Dendritic cell treated with granulocyte-macrophage colony-stimulating factor and Interleukin-4, amounts not matched to agents 40 ng/mL and 50 ng/mL, for 4 days (primary cell): ENCODE results near the gene ZNF639.
"Not testable (repeated sequence)": the region's sequence is repeated elsewhere in the genome, so short reads cannot be mapped to it uniquely, and the experiment has no call there.

Experiments used
- H3K27ac Mint-ChIP-seq: one replicate; pipeline ENCODE4 v1.8.0; 2022; ENCODE audit warnings: mild to moderate bottlenecking, mixed read lengths
- H3K27me3 Mint-ChIP-seq: one replicate; pipeline ENCODE4 v1.8.0; 2022; ENCODE audit warnings: mild to moderate bottlenecking, mixed read lengths
- H3K36me3 Mint-ChIP-seq: one replicate; pipeline ENCODE4 v1.8.0; 2022; ENCODE audit warnings: low read depth, mixed read lengths
- H3K4me1 Mint-ChIP-seq: one replicate; pipeline ENCODE4 v1.8.0; 2022; ENCODE audit warnings: low read depth, mixed read lengths
- H3K4me3 Mint-ChIP-seq: one replicate; pipeline ENCODE4 v1.8.0; 2022; ENCODE audit warnings: mild to moderate bottlenecking, moderate library complexity, mixed read lengths
- H3K9me3 Mint-ChIP-seq: one replicate; pipeline ENCODE4 v1.8.0; 2022; ENCODE audit warnings: mixed read lengths
- intact Hi-C: fragments of 100-400 bp; cut with micrococcal nuclease; formaldehyde crosslinking; loops from one replicate; pipeline ENCODE4 v1.15.0; 2022

ZNF639 gene, protein sequence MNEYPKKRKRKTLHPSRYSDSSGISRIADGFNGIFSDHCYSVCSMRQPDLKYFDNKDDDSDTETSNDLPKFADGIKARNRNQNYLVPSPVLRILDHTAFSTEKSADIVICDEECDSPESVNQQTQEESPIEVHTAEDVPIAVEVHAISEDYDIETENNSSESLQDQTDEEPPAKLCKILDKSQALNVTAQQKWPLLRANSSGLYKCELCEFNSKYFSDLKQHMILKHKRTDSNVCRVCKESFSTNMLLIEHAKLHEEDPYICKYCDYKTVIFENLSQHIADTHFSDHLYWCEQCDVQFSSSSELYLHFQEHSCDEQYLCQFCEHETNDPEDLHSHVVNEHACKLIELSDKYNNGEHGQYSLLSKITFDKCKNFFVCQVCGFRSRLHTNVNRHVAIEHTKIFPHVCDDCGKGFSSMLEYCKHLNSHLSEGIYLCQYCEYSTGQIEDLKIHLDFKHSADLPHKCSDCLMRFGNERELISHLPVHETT

DNA sequence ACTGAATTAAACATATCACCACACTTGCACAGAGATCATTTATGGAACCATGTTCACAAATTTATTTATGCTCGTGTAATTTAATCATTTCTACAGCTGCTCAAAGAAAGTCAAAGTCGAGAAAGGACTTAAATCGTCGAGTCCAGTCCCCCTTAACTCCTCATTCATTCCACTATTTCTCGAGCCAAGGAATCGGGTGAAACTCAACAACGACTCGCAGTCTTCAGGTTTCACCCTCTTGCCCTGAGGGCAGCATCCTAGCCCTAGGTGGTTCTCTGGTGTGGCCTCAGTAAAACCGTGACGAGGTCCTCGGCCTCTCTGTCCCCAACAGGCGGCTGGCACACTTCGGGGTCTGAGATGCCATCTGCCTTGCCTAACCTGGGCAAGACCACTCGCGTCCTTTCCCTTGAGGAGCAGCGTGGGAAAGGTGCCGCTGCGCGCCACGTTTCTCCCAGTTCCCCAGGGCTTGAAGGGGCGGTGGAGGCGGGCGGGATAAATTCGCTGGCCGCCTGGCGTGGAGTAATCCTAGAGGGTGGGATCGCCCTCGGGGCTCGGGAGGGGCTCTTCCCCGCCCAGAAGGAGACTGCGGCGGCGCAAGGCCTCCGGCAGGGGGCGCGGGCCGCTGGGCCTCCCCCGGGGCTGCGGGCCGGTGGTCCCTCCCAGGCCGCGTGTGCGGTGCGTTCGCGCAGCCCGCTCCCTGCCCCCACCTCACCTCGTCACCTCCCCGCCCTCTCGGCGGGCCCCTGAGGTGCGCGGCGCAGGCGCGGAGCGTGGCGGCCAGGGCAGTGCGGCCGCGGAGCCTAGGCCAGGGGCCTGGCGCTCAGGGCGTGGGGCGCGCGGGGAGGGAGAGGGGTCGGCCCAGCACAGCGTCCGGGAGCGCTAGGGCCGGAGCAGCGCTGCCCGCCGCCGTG, at the start of gene ZNF639:
ZNF639 (plus strand) TSS at position 746 of the 911 bp plus-strand sequence. CDS start 5,263 bp downstream, outside the sequence.
- Mint-ChIP-seq H3K4me1 (peaks cover 31% of the 10 kb centered on the region), H3K4me3 (peak within 1 kb of the TSS; percentile 83), H3K27me3 (no peaks in the 10 kb centered on the region), H3K27ac (peak within 1 kb of the TSS; percentile 89), H3K9me3 (no peaks in the 10 kb centered on the region), H3K36me3 (peaks cover 14% of the 10 kb centered on the region)
- intact Hi-C loops = loop anchor here (1.0 to 2.0 kb wide), 3 partner anchors 25 to 240 kb away; partner anchors contain the start of genes ACTL6A and MFN1

DNA sequence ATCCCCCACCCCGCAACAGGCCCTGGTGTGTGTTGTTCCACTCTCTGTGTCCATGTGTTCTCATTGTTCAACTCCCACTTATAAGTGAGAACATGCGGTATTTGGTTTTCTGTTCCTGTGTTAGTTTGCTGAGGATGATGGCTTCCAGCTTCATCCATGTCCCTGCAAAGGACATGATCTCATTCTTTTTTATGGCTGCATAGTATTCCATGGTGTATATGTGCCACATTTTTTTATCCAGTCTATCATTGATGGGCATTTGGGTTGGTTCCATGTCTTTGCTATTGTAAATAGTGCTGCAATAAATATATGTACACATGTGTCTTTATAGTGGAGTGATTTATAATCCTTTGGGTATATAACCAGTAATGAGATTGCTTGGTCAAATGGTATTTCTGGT, 48.4 kb upstream of the ZNF639 start:
- H3K4me3 Mint-ChIP-seq, H3K27me3 Mint-ChIP-seq, H3K27ac Mint-ChIP-seq, intact Hi-C loops, H3K4me1 Mint-ChIP-seq, H3K9me3 Mint-ChIP-seq, H3K36me3 Mint-ChIP-seq: not testable (repeated sequence)

DNA sequence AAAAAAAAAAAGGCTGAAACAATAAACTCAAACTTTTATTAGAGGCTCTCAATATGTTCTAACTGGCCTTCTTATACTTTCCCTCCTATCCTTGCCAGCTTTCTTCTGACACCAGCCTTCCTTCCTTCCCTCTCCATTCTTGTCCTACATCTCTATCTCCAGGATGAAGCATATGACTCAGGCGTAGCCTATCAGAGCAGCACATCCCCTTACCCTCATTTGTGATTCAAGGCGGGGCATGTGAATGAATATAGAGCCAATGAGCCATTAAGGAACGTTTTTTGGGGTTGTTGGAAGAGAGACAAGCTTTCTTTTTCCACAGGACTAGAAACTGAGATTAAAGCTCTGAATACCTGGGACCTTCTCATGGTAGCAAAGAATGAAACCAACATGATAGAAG, 46.8 kb upstream of the ZNF639 start:
- no peaks in the 10 kb centered on the region for H3K9me3 Mint-ChIP-seq
- intact Hi-C loops = no loop called here
- H3K27ac Mint-ChIP-seq = no peak overlapping the region
- no peaks in the 10 kb centered on the region for H3K27me3 Mint-ChIP-seq
- no peaks in the 10 kb centered on the region for H3K4me1 Mint-ChIP-seq
- H3K4me3 Mint-ChIP-seq = no peak overlapping the region
- no peaks in the 10 kb centered on the region for H3K36me3 Mint-ChIP-seq

DNA sequence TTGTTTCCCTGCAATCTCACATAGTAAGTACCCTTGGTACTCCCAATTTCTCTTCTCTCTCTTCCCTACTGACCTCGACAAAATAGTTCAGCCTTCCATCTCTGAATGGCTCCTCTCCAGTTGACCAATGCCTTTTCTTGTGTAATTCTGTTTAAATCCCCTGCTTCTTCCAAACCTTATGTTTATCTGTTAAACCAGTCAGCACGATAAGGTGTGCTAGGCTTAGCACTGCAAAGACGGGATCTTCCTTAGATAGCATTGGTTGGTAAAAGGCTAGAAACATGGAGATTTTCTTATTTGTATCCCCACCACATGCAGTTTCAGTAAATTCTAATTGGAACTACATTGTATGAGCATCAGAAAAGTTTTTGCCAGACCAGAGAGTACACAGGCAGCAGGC, 46.1 kb upstream of the ZNF639 start:
- intact Hi-C loops = no loop called here
- Mint-ChIP-seq H3K4me3 (no peak overlapping the region), H3K36me3 (no peaks in the 10 kb centered on the region), H3K9me3 (no peaks in the 10 kb centered on the region), H3K27ac (no peak overlapping the region), H3K4me1 (no peaks in the 10 kb centered on the region), H3K27me3 (no peaks in the 10 kb centered on the region)

DNA sequence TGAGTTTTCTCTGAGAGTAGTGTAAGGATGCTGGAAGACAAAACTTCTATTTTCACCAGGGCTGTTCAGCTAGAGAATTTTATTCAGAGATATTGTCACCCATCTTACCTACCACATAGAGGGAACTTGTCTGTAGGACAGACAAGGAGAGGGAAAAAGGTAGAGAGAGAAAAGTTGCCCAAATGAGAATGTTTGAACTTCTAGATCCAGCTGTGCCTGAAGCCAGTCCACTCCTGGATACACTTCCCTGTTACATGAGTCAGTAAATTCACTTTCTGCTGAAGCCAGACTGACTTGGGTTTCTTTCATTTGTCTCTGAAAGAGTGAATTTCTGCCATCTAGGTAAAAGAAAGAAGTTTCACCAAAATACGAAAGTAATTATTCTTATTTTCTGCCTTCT, 44.7 kb upstream of the ZNF639 start:
- intact Hi-C loops = no loop called here
- Mint-ChIP-seq H3K9me3 (no peaks in the 10 kb centered on the region), H3K27ac (no peak overlapping the region), H3K27me3 (no peaks in the 10 kb centered on the region), H3K4me3 (no peak overlapping the region), H3K4me1 (no peaks in the 10 kb centered on the region), H3K36me3 (no peaks in the 10 kb centered on the region)

DNA sequence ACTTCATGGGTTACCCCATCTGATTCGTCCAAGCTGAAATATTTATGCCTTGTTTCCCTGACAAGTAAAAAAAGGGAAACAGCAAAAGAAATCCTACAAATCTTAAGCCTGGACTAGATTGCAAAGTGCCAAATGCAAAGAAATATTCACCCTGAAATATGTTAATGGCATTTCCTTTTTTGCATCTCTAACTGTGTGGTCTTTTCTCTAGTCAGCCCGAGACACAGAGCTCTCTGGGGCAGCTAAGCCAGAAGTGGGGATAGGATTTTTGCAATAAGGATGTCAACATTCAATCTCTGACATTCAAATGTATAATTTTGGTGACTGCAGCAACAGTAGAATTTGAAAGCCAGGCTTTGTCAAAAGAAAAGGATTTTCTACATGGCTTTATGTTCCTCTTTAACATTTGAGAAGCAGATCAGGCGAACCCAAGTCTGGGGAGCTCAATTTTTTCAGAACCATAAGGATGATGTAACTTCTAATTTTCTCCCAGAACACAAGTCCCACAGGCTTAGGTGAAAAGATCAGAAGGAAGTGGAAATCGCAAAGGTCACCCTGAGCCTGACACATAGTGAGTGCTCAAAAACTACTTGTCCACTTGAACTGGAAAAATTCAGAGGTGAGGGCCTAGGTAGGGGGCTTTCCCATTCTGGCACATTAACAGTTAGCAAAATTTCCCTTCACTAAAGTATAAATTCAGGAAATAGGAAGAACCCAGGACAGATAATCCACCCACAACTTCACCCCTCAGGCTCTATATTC, 43.7 kb upstream of the ZNF639 start:
- Mint-ChIP-seq H3K27ac (no peak overlapping the region), H3K4me1 (no peaks in the 10 kb centered on the region), H3K27me3 (no peaks in the 10 kb centered on the region), H3K4me3 (no peak overlapping the region), H3K36me3 (no peaks in the 10 kb centered on the region), H3K9me3 (no peaks in the 10 kb centered on the region)
- intact Hi-C loops = no loop called here

DNA sequence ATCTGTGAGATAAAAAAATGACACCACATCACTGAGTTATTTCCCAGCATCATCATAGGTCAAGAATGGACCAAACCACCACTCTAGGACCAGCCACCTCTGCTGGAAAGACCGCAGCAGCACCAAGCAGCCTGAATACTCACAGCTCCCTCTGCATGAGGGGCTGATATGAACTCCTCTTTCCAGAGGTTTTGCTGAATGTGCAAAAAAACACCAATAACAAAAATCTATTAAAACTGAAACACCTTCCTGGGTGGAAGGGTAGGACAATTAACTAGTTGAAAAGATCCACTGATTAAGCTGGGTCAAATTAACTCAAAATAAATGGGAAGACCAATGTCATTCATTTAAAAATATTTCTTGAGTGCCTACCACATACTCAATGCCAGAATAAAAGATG, 43.0 kb upstream of the ZNF639 start:
- Mint-ChIP-seq H3K36me3 (no peaks in the 10 kb centered on the region), H3K9me3 (no peaks in the 10 kb centered on the region), H3K27me3 (no peaks in the 10 kb centered on the region), H3K27ac (no peak overlapping the region), H3K4me3 (no peak overlapping the region), H3K4me1 (no peaks in the 10 kb centered on the region)
- intact Hi-C loops = no loop called here

DNA sequence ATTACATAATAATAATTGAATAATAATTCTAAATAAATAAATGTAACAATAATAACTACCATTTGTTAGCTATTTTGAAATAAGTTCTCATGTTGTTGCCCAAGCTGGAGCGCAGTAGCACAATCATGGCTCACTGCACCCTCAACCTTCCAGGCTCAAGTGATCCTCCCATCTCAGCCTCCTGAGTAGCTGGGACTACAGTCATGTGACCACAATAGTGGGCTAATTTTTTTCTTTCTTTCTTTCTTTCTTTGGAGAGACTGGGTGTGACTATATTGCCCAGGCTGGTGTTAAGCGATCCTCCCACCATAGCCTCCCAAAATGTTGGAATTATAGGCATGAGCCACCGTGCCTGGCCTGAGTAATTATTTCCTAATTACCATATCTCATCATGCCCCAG, 41.0 kb upstream of the ZNF639 start:
- Mint-ChIP-seq H3K36me3 (no peaks in the 10 kb centered on the region), H3K27me3 (no peaks in the 10 kb centered on the region), H3K4me3 (no peak overlapping the region), H3K27ac (no peak overlapping the region), H3K9me3 (no peaks in the 10 kb centered on the region), H3K4me1 (no peaks in the 10 kb centered on the region)
- intact Hi-C loops = no loop called here

DNA sequence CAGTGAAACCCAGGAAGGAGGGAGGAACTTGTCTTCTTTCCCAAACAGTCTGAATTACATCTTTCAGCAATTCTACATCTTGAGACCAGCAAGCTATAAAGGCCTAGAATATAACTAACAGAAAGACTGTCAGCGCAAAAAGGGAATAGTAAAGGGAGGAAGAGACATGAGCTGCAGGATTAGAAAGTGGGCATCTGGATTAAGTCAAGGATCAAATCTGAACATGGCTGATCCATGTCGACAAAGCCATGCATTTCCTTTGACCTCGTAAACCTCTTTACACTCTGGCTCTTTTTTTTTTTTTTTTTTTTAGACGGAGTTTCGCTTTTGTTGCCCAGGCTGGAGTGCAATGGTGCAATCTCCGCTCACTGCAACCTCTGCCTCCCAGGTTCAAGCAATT, 36.5 kb upstream of the ZNF639 start:
- H3K36me3 Mint-ChIP-seq = no peaks in the 10 kb centered on the region
- no peaks in the 10 kb centered on the region for H3K4me1 Mint-ChIP-seq
- intact Hi-C loops = no loop called here
- no peak overlapping the region for H3K4me3 Mint-ChIP-seq
- no peaks in the 10 kb centered on the region for H3K27me3 Mint-ChIP-seq
- H3K9me3 Mint-ChIP-seq = no peaks in the 10 kb centered on the region
- H3K27ac Mint-ChIP-seq = no peak overlapping the region

DNA sequence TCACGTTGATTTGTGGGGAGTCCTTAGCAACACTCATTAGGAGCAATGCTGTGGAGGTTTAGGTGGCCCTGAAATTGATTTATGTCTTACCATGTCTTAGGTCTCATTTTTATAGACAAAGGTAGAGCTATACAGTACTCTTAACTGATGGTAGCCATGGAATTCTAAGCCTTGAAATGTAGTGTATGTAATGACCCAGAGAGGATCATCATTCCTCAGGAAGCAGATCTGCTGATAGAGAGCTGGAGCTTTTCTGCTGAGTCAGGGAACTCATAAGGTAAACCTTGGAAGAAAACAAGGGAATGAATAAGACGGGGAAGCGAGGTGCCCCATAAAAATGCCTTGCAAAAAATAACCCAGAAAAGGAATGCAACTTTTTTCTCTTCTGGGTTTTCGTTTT, 34.0 kb upstream of the ZNF639 start:
- no peaks in the 10 kb centered on the region for H3K36me3 Mint-ChIP-seq
- H3K9me3 Mint-ChIP-seq = no peaks in the 10 kb centered on the region
- H3K4me1 Mint-ChIP-seq = no peaks in the 10 kb centered on the region
- H3K27me3 Mint-ChIP-seq = no peaks in the 10 kb centered on the region
- intact Hi-C loops = no loop called here
- H3K4me3 Mint-ChIP-seq = no peak overlapping the region
- H3K27ac Mint-ChIP-seq = no peak overlapping the region

DNA sequence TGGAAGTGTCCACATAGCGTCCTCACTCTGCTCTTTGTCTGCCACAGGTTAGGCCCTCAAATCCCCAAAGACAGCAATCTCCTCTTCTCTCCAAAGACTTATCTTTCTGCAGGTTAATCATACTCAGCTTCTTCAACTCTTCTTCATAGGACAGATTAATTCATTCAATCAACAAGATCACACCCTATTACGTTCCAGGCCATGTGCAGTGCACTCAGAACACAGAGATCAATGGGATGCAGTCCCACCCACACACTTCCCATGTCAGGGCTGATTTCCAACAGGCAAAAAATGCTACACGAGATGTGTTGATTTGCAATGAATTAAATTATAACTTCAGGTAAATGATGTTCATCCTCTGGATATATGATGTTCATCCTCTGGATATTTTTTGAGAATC, 33.5 kb upstream of the ZNF639 start:
- intact Hi-C loops = no loop called here
- Mint-ChIP-seq H3K27ac (no peak overlapping the region), H3K4me3 (no peak overlapping the region), H3K36me3 (no peaks in the 10 kb centered on the region), H3K27me3 (no peaks in the 10 kb centered on the region), H3K4me1 (no peaks in the 10 kb centered on the region), H3K9me3 (no peaks in the 10 kb centered on the region)

DNA sequence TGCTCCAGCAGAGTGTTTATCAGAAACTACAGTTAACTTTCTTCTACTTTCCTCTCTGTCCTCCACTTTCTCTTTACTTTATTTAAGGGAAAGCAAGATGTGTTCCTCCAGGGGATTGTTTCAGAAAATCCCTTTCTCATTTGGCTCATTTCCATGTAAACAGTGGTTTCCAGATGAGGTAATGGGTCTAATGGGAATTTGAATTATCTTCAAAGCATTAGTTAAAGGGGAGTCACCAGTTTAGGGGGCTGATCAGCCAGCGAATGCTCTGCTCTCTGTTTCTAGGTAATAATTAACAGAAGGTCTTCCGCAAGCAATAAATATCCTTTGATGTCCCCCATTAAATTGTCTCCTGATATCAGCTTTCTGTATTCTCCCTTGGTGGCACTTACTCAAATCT, 30.4 kb upstream of the ZNF639 start:
- intact Hi-C loops = no loop called here
- Mint-ChIP-seq H3K36me3 (no peaks in the 10 kb centered on the region), H3K9me3 (no peaks in the 10 kb centered on the region), H3K27me3 (no peaks in the 10 kb centered on the region), H3K4me3 (no peak overlapping the region), H3K4me1 (no peaks in the 10 kb centered on the region), H3K27ac (no peak overlapping the region)

DNA sequence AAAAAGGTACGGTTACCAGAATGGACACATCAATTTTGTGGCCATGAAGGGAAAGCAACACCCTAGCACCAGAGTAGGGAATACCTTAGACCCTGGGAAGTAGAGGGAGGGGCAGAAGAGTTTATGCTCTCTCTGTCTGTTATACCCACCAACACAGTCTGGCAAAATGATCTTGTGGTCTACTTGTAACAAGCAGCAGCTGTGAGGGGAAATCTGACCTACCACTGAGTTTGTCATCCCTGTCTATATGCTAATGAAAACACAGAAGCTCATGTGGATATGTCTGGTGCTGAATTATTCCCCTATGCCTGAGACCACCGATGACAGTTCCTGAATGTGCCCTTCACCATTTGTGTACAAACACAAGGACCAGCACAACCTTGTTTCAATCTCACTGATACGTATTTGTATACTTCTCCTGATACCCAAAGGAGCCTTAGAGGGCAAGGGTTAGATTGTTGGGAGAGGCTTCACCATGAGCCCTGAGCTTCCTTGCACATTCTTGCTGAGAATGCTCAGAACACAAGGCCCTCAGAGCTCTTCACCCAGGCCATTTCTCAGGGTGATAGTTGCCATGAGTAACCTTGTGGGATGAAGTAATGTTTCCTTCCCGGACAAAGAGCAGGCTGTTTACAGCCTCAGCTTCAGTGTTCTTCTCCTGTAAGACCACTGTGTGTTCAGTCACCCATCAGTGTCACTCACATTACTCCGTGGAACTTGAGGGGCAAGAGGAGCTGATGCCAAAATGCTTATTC, 24.7 kb upstream of the ZNF639 start:
- intact Hi-C loops = no loop called here

More for the DNA sequence above, 24.7 kb upstream of the ZNF639 start:
- Mint-ChIP-seq H3K27ac (no peak overlapping the region), H3K9me3 (no peaks in the 10 kb centered on the region), H3K4me3 (no peak overlapping the region), H3K4me1 (no peaks in the 10 kb centered on the region), H3K27me3 (no peaks in the 10 kb centered on the region), H3K36me3 (no peaks in the 10 kb centered on the region)
